ENCODE measurements around the gene KCNK4.

Gene KCNK4

DNA sequence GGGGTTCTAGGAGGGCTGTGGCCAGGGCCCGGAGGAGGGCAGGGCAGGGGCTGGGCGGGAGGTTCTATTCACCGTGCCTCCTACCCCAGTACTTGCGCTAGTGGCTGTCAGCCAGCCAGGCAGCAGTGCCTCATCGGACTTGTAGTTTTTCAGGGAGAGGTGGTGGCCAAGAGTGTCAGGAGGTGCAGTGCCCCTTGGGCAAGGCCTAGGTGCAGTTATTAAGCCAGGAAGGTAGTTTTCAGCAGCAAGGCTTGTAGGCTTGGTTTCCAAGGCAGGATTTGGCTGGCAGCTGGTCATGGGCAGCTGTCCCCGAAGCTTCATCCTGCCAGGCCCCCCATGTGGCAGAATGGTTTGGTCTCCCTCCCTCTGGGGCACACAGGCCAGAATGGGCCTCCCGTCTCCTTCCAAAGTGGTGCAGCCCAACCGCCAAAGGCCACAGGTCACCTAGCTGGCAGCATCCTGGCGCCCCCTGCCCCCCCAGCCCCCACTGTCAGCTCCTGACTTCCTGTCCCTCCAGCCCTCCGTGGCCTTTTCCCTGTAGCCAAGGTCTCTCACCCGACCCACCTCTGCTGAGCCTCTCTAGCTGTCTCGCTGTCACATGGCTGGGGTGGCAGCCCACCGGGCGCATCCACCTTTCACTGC lies 57.4 kb downstream of the KCNK4 start:
- TF ChIP-seq, protein P1, sequence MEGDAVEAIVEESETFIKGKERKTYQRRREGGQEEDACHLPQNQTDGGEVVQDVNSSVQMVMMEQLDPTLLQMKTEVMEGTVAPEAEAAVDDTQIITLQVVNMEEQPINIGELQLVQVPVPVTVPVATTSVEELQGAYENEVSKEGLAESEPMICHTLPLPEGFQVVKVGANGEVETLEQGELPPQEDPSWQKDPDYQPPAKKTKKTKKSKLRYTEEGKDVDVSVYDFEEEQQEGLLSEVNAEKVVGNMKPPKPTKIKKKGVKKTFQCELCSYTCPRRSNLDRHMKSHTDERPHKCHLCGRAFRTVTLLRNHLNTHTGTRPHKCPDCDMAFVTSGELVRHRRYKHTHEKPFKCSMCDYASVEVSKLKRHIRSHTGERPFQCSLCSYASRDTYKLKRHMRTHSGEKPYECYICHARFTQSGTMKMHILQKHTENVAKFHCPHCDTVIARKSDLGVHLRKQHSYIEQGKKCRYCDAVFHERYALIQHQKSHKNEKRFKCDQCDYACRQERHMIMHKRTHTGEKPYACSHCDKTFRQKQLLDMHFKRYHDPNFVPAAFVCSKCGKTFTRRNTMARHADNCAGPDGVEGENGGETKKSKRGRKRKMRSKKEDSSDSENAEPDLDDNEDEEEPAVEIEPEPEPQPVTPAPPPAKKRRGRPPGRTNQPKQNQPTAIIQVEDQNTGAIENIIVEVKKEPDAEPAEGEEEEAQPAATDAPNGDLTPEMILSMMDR (conservative IDR thresholded peaks at IDR 0.05; ENCODE audit: low read depth, low read length) = no peak
- no peak overlapping the region for H3K4me3 ChIP-seq (ENCODE audit: low read depth, low read length)
- no peak for DNase-seq (ENCODE audit: low read depth)

DNA sequence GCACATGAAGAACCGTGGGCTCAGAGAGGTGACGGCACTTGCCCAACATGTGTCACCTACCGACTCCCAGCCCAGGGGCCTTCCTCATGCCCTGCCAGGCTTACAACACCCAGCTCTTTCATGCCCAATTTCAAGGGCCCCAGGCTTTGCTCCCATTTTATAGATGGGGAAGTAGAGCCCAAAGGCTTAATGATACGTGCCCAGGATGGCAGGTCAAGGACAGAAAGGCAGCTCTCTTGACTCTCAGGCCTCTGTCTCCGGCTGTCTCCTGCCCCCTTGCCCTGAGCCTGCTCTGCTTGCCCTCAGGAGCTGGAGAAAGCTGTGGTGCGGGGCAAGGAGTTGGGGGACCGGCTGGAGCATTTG lies 57.9 kb downstream of the KCNK4 start:
- no peak overlapping the region for H3K4me3 ChIP-seq (ENCODE audit: low read depth, low read length)
- no peak for DNase-seq (ENCODE audit: low read depth)
- TF ChIP-seq, protein P1 (conservative IDR thresholded peaks at IDR 0.05; ENCODE audit: low read depth, low read length) = no peak

DNA sequence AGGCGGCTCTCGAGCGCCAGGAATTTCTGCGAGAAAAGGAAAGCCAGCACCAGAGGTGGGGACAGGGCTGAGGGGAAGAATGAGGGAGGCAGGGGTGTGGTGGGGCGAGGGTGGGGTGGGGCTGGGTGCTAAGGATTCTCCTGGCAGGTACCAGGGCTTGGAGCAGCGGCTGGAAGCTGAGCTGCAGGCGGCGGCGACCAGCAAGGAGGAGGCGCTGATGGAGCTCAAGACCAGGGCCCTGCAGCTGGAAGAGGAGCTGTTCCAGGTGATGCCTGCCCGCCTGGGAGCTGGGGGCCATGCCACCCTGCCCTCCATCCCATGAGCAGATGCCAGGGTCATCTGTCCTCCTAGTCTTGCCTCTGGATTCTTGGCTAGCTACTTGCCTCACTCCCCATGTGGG lies 58.3 kb downstream of the KCNK4 start:
- DNase-seq (ENCODE audit: low read depth) = no peak
- TF ChIP-seq, protein P1 (conservative IDR thresholded peaks at IDR 0.05; ENCODE audit: low read depth, low read length) = no peak
- no peak overlapping the region for H3K4me3 ChIP-seq (ENCODE audit: low read depth, low read length)
